Vagina (tissue), 2 donors: ENCODE measurements around the gene WDR1. TPM values are rescaled to one million over a fixed set of nuclear protein-coding genes. Genes with fewer than 3 reads are reported as not detected.

Source experiments
- DNase-seq, 2 donors: peaks; one replicate each; pipeline ENCODE4 v3.0.0-alpha.2; 2017; ENCODE audit errors: extremely low spot score in 2 of 2
- H3K27ac ChIP-seq: fragments of 200-600 bp; sonication (generic); one replicate; pipeline ENCODE4 v1.5.1; 2019
- H3K27me3 ChIP-seq: fragments of 200-600 bp; sonication (generic); one replicate; pipeline ENCODE4 v1.5.1; 2019
- H3K36me3 ChIP-seq, 2 donors: fragments of 200-600 bp; sonication (generic); one replicate each; pipeline ENCODE4 v1.5.1; 2017 to 2019
- H3K4me1 ChIP-seq: fragments of 200-600 bp; sonication (generic); one replicate; pipeline ENCODE4 v1.5.1; 2019
- H3K4me3 ChIP-seq, 2 donors: fragments of 200-600 bp; sonication (generic); 1 replicate in 1 of 2; 2 replicates in 1 of 2; pipeline ENCODE4 v1.5.1; 2016 to 2019
- H3K9me3 ChIP-seq: fragments of 200-600 bp; sonication (generic); one replicate; pipeline ENCODE4 v1.5.1; 2019
- CTCF ChIP-seq, 3 experiments: fragments of 450-650 bp in 2 of 3; fragments of 200-600 bp in 1 of 3; sonication (generic) in 1 of 3; IDR thresholded peaks; one replicate each; pipeline ENCODE4 v1.5.1; 2017 to 2019; ENCODE audit warnings: antibody characterized with exemption in 3 of 3, mild to moderate bottlenecking in 2 of 3, moderate library complexity in 2 of 3
- POLR2A ChIP-seq, 2 donors: fragments of 450-650 bp; IDR thresholded peaks; one replicate each; pipeline ENCODE4 v1.6.1; 2017; ENCODE audit warnings: antibody characterized with exemption in 2 of 2, mild to moderate bottlenecking in 2 of 2, moderate library complexity in 2 of 2
- POLR2AphosphoS5 ChIP-seq, 2 donors: sonication (generic); formaldehyde crosslinking; IDR thresholded peaks; one replicate each; pipeline ENCODE4 v1.9.0; 2017; ENCODE audit warnings: antibody characterized with exemption in 2 of 2, mild to moderate bottlenecking in 2 of 2, low read depth in 1 of 2; ENCODE audit not compliant: insufficient read depth in 1 of 2
- intact Hi-C: fragments of 100-400 bp; cut with DNase I; formaldehyde crosslinking; loops from one replicate; pipeline ENCODE4 v1.15.1; 2023
- total RNA-seq: library from RNA; depleted of rRNA; stranded (reverse); fragments of >200 nt; gene quantifications from one replicate; pipeline ENCODE4 v1.2.3, GENCODE V29; 2016

WDR1 gene
- total RNA-seq, 1 donor from 2014 or later: 159 TPM

- Histone ChIP-seq H3K27me3 (no peaks in the 10 kb centered on the region), H3K36me3 (no peaks in the 10 kb centered on the region), H3K4me3 (no peak overlapping the region), H3K27ac (no peak overlapping the region), H3K9me3 (no peaks in the 10 kb centered on the region), H3K4me1 (no peaks in the 10 kb centered on the region)
- intact Hi-C loops: no loop called here
- TF ChIP-seq POLR2A (IDR thresholded peaks at IDR 0.05): no peak
- TF ChIP-seq CTCF (IDR thresholded peaks at IDR 0.05): no peak
- TF ChIP-seq POLR2AphosphoS5 (IDR thresholded peaks at IDR 0.05; ENCODE audit: insufficient read depth in 1 of 2, low read depth in 1 of 2): no peak
- no peak for DNase-seq
Observed at GRCh38 chr4:10161146-10161545, 44.5 kb upstream of the WDR1 start.

GRCh38 chr4:10160281-10160856 is 43.8 kb upstream of the WDR1 start:
- no peaks in the 10 kb centered on the region for H3K9me3 ChIP-seq
- H3K36me3 ChIP-seq: no peaks in the 10 kb centered on the region
- DNase-seq: no peak
- H3K4me1 ChIP-seq: no peaks in the 10 kb centered on the region
- no peak overlapping the region for H3K4me3 ChIP-seq
- no peak overlapping the region for H3K27ac ChIP-seq
- TF ChIP-seq CTCF (IDR thresholded peaks at IDR 0.05): no peak
- no peak for TF ChIP-seq POLR2A (IDR thresholded peaks at IDR 0.05)
- intact Hi-C loops: no loop called here
- H3K27me3 ChIP-seq: no peaks in the 10 kb centered on the region

- H3K27ac ChIP-seq: no peak overlapping the region
- H3K27me3 ChIP-seq: no peaks in the 10 kb centered on the region
- intact Hi-C loops: no loop called here
- no peak overlapping the region for H3K4me3 ChIP-seq
- TF ChIP-seq CTCF (IDR thresholded peaks at IDR 0.05) (no peak), POLR2AphosphoS5 (IDR thresholded peaks at IDR 0.05; ENCODE audit: insufficient read depth in 1 of 2, low read depth in 1 of 2) (no peak), POLR2A (IDR thresholded peaks at IDR 0.05) (no peak)
- H3K36me3 ChIP-seq: no peaks in the 10 kb centered on the region
- no peaks in the 10 kb centered on the region for H3K9me3 ChIP-seq
- DNase-seq: no peak
- H3K4me1 ChIP-seq: no peaks in the 10 kb centered on the region
Observed at GRCh38 chr4:10159671-10160070, 43.1 kb upstream of the WDR1 start.

GRCh38 chr4:10158333-10158942 is 41.8 kb upstream of the WDR1 start:
- Histone ChIP-seq H3K4me1 (no peaks in the 10 kb centered on the region), H3K4me3 (no peak overlapping the region), H3K27ac (no peak overlapping the region), H3K9me3 (no peaks in the 10 kb centered on the region), H3K36me3 (no peaks in the 10 kb centered on the region), H3K27me3 (no peaks in the 10 kb centered on the region)
- intact Hi-C loops: no loop called here
- no peak for DNase-seq
- TF ChIP-seq POLR2AphosphoS5 (IDR thresholded peaks at IDR 0.05; ENCODE audit: insufficient read depth in 1 of 2, low read depth in 1 of 2) (no peak), POLR2A (IDR thresholded peaks at IDR 0.05) (no peak), CTCF (IDR thresholded peaks at IDR 0.05) (no peak)

- Histone ChIP-seq H3K27ac (no peak overlapping the region), H3K27me3 (no peaks in the 10 kb centered on the region), H3K4me3 (no peak overlapping the region), H3K9me3 (no peaks in the 10 kb centered on the region), H3K36me3 (no peaks in the 10 kb centered on the region), H3K4me1 (no peaks in the 10 kb centered on the region)
- no peak for TF ChIP-seq POLR2AphosphoS5 (IDR thresholded peaks at IDR 0.05; ENCODE audit: insufficient read depth in 1 of 2, low read depth in 1 of 2)
- peak; percentile 50 to 72 (median 65) for TF ChIP-seq CTCF (IDR thresholded peaks at IDR 0.05)
- intact Hi-C loops: no loop called here
- no peak for DNase-seq
Observed at GRCh38 chr4:10157478-10158332, 41.1 kb upstream of the WDR1 start.
